GM12878 (cell line): ENCODE measurements around the gene RFC3.

ENCODE experiments used
- CREB1 ChIP-seq: IDR thresholded peaks from 2 replicates; pipeline ENCODE4 v1.6.1; 2012; ENCODE audit warnings: low read depth, mild to moderate bottlenecking, inconsistent platforms
- CTCF ChIP-seq, 3 experiments: IDR thresholded peaks in 2 of 3; conservative IDR thresholded peaks in 1 of 3; 2 replicates each; pipeline ENCODE4 v1.5.1; 2011; ENCODE audit warnings: low read depth in 3 of 3, low read length in 3 of 3, mild to moderate bottlenecking in 3 of 3, control low read depth in 2 of 3, moderate library complexity in 2 of 3, inconsistent platforms in 1 of 3, mixed read lengths in 1 of 3; ENCODE audit not compliant: control insufficient read depth in 2 of 3, insufficient read depth in 1 of 3; ENCODE audit errors: extremely low read depth in 1 of 3
- CUX1 ChIP-seq: IDR thresholded peaks from 2 replicates; pipeline ENCODE4 v1.6.1; 2012; ENCODE audit warnings: improper control_type of control experiment, low read depth, low read length; ENCODE audit not compliant: insufficient replicate concordance
- GABPA ChIP-seq: IDR thresholded peaks from 2 replicates; pipeline ENCODE4 v1.6.1; 2014; ENCODE audit warnings: antibody characterized with exemption, low read depth, mild to moderate bottlenecking, inconsistent platforms
- HDAC6 ChIP-seq: fragments of 200-600 bp; sonication (generic); IDR thresholded peaks from one replicate; pipeline ENCODE4 v1.8.0; 2017; ENCODE audit warnings: antibody characterized with exemption; ENCODE audit not compliant: unreplicated experiment
- MLLT1 ChIP-seq: fragments of 450-650 bp; IDR thresholded peaks from 2 replicates; pipeline ENCODE4 v1.6.1; 2016; ENCODE audit warnings: mild to moderate bottlenecking
- MYC ChIP-seq: IDR thresholded peaks from 2 replicates; pipeline ENCODE4 v1.6.1; 2011; ENCODE audit warnings: mild to moderate bottlenecking, low read length, moderate library complexity, inconsistent platforms; ENCODE audit not compliant: insufficient read depth, insufficient replicate concordance, insufficient read length, severe bottlenecking
- RFX5 ChIP-seq: IDR thresholded peaks from 2 replicates; pipeline ENCODE4 v1.6.1; 2011; ENCODE audit warnings: low read depth, low read length, improper control_type of control experiment
- SIN3A ChIP-seq: IDR thresholded peaks from 2 replicates; pipeline ENCODE4 v1.6.1; 2012; ENCODE audit warnings: low read depth, low read length, improper control_type of control experiment
- TCF7 ChIP-seq: IDR thresholded peaks from 2 replicates; pipeline ENCODE4 v1.6.1; 2014; ENCODE audit warnings: antibody characterized with exemption, borderline replicate concordance
- USF1 ChIP-seq: IDR thresholded peaks from 2 replicates; pipeline ENCODE4 v1.6.1; 2011; ENCODE audit warnings: borderline replicate concordance, low read depth, mild to moderate bottlenecking, moderate library complexity, mixed read lengths, low read length; ENCODE audit not compliant: insufficient read depth; ENCODE audit errors: extremely low read length
- ZBTB11 ChIP-seq: fragments of 450-650 bp; formaldehyde crosslinking; IDR thresholded peaks from 2 replicates; pipeline ENCODE4 v1.5.0; 2022; ENCODE audit warnings: mild to moderate bottlenecking, missing genetic modification characterization

- TF ChIP-seq CREB1 (no peak), CUX1 (no peak), MYC (no peak), GABPA (no peak), MLLT1 (no peak), CTCF (IDR thresholded peaks at IDR 0.05 in 2 of 3, conservative IDR thresholded peaks at IDR 0.05 in 1 of 3; ENCODE audit: control insufficient read depth in 2 of 3, extremely low read depth in 1 of 3, insufficient read depth in 1 of 3, low read depth in 3 of 3, low read length in 3 of 3) (no peak), USF1 (no peak), ZBTB11 (CRISPR knock-in tag) (no peak), TCF7 (no peak), RFX5 (no peak), SIN3A (no peak), HDAC6 (no peak)
These were observed 45.3 kb downstream of the RFC3 start for GRCh38 chr13:33863188-33863789.
